OCI-LY7 (cell line): ENCODE measurements around the gene EIF4G3. TPM values are rescaled to one million over a fixed set of nuclear protein-coding genes. Genes with fewer than 3 reads are reported as not detected.

ENCODE experiments used
- BruUV-seq: library from RNA; stranded (reverse); fragments of 400-500 nt; replicated peaks from 2 replicates; lab custom pipeline; 2021; lab: Mats Ljungman, UMichigan
- CTCF ChIA-PET: fragments of 300-600 bp; sonication (Branson Sonifier 250); formaldehyde crosslinking; loops from one replicate; lab custom pipeline; 2022; ENCODE audit warnings: antibody characterized with exemption; ENCODE audit not compliant: unreplicated experiment; lab: Charles Lee
- POLR2A ChIA-PET: fragments of 300-600 bp; sonication (Branson Sonifier 250); formaldehyde crosslinking; loops from one replicate; lab custom pipeline; 2022; ENCODE audit warnings: antibody characterized with exemption; lab: Charles Lee
- DNase-seq: peaks from one replicate; pipeline ENCODE4 v3.0.0-alpha.2; 2015; ENCODE audit warnings: low spot score
- H2AFZ ChIP-seq: fragments of 200-600 bp; sonication (generic), shearing (Covaris generic); 2 replicates; pipeline ENCODE4 v1.6.1; 2014; ENCODE audit warnings: mild to moderate bottlenecking, antibody characterized with exemption, low read length, moderate library complexity
- H3K27ac ChIP-seq: fragments of 200-600 bp; sonication (generic); 2 replicates; pipeline ENCODE4 v1.5.1; 2014; ENCODE audit warnings: mixed run types, low read depth, mild to moderate bottlenecking, moderate library complexity, low read length, inconsistent platforms; ENCODE audit not compliant: poor library complexity, severe bottlenecking
- H3K36me3 ChIP-seq: fragments of 200-600 bp; sonication (generic); 2 replicates; pipeline ENCODE4 v1.6.1; 2014; ENCODE audit warnings: mild to moderate bottlenecking, antibody characterized with exemption, low read length, moderate library complexity, mixed read lengths; ENCODE audit not compliant: insufficient read depth
- H3K4me1 ChIP-seq: fragments of 200-600 bp; sonication (generic); 2 replicates; pipeline ENCODE4 v1.5.1; 2014; ENCODE audit warnings: mild to moderate bottlenecking, low read length; ENCODE audit not compliant: insufficient read depth, poor library complexity, severe bottlenecking
- H3K4me2 ChIP-seq: fragments of 200-600 bp; sonication (generic); 2 replicates; pipeline ENCODE4 v1.6.1; 2014; ENCODE audit warnings: mild to moderate bottlenecking, low read length
- H3K4me3 ChIP-seq: fragments of 200-600 bp; sonication (generic); 2 replicates; pipeline ENCODE4 v1.5.1; 2014; ENCODE audit warnings: mild to moderate bottlenecking, low read depth, low read length; ENCODE audit not compliant: poor library complexity, severe bottlenecking
- H3K79me2 ChIP-seq: fragments of 200-600 bp; sonication (generic); 2 replicates; pipeline ENCODE4 v1.6.1; 2016; ENCODE audit warnings: low read depth, mild to moderate bottlenecking, low read length, moderate library complexity, mixed read lengths; ENCODE audit not compliant: insufficient read depth
- H3K9me2 ChIP-seq: fragments of 200-600 bp; sonication (generic); 2 replicates; pipeline ENCODE4 v1.6.1; 2016; ENCODE audit warnings: mild to moderate bottlenecking, low read length, mixed read lengths; ENCODE audit not compliant: insufficient read depth
- H3K9me3 ChIP-seq: fragments of 200-600 bp; sonication (generic); 2 replicates; pipeline ENCODE4 v1.6.1; 2014; ENCODE audit warnings: mild to moderate bottlenecking, mixed run types, low read length, mixed read lengths
- H4K20me1 ChIP-seq: fragments of 200-600 bp; sonication (generic); 2 replicates; pipeline ENCODE4 v1.6.1; 2014; ENCODE audit warnings: mild to moderate bottlenecking, antibody characterized with exemption, low read length, moderate library complexity, mixed read lengths; ENCODE audit not compliant: insufficient read depth
- CTCF ChIP-seq: fragments of 200-600 bp; sonication (generic); conservative IDR thresholded peaks from 2 replicates; pipeline ENCODE4 v1.5.1; 2014; ENCODE audit warnings: mild to moderate bottlenecking, antibody characterized with exemption, low read length, moderate library complexity, mixed read lengths
- EZH2phosphoT487 ChIP-seq: fragments of 200-600 bp; sonication (generic); IDR thresholded peaks from 2 replicates; pipeline ENCODE4 v1.6.1; 2018; ENCODE audit warnings: low read depth, borderline replicate concordance, mild to moderate bottlenecking, mixed run types, antibody characterized with exemption, low read length, moderate library complexity, mixed read lengths
- intact Hi-C: fragments of 100-400 bp; cut with micrococcal nuclease; formaldehyde crosslinking; loops from one replicate; pipeline ENCODE4 v1.10.0; 2022; ENCODE audit not compliant: unreplicated experiment
- total RNA-seq, 2 experiments: library from RNA; depleted of rRNA in 1 of 2; stranded (reverse); fragments of >200 nt in 1 of 2; shearing (Covaris generic) in 1 of 2; gene quantifications; 2 replicates each; pipeline ENCODE4 v1.2.3, GENCODE V29; 2014 to 2022

EIF4G3 gene
- total RNA-seq, 2 experiments from 2014 or later, result 28.5 to 62.1 TPM

- Histone ChIP-seq H3K79me2 (no peaks in the 10 kb centered on the region), H2AFZ (no peak overlapping the region), H3K9me3 (no peaks in the 10 kb centered on the region), H4K20me1 (no peaks in the 10 kb centered on the region), H3K36me3 (peaks cover 17% of the 10 kb centered on the region), H3K27ac (no peak overlapping the region), H3K4me2 (no peak overlapping the region), H3K9me2 (no peaks in the 10 kb centered on the region), H3K4me3 (no peak overlapping the region), H3K4me1 (no peaks in the 10 kb centered on the region)
- TF ChIP-seq CTCF, result no peak
- no peak for TF ChIP-seq EZH2phosphoT487
- DNase-seq, result no peak
- no TSS peak for BruUV-seq
- ChIA-PET POLR2A (no interaction called here), CTCF (no interaction called here)
- intact Hi-C loops, result no loop called here
Observed at GRCh38 chr1:21129407-21129806, 47.3 kb downstream of the EIF4G3 start.

- Histone ChIP-seq H3K4me3 (no peak overlapping the region), H3K4me1 (no peaks in the 10 kb centered on the region), H3K27ac (no peak overlapping the region), H2AFZ (no peak overlapping the region), H3K9me3 (no peaks in the 10 kb centered on the region), H3K9me2 (no peaks in the 10 kb centered on the region), H4K20me1 (no peaks in the 10 kb centered on the region), H3K4me2 (no peak overlapping the region), H3K36me3 (peaks cover 24% of the 10 kb centered on the region), H3K79me2 (no peaks in the 10 kb centered on the region)
- ChIA-PET POLR2A (interaction anchor here (0.6 to 1.2 kb wide), 4 partner anchors 10 to 1256 kb away, joined by 3 to 5 read pairs (median 3); no protein-coding TSS in a partner anchor), CTCF (no interaction called here)
- no TSS peak for BruUV-seq
- no peak for TF ChIP-seq CTCF
- no peak for TF ChIP-seq EZH2phosphoT487
- intact Hi-C loops, result no loop called here
- DNase-seq, result no peak
Observed at GRCh38 chr1:21126324-21126723, 50.4 kb downstream of the EIF4G3 start.

GRCh38 chr1:21124846-21125245 lies 51.9 kb downstream of the EIF4G3 start:
- Histone ChIP-seq H3K4me2 (no peak overlapping the region), H3K79me2 (no peaks in the 10 kb centered on the region), H3K9me3 (no peaks in the 10 kb centered on the region), H3K9me2 (no peaks in the 10 kb centered on the region), H3K27ac (no peak overlapping the region), H3K4me1 (no peaks in the 10 kb centered on the region), H3K4me3 (no peak overlapping the region), H3K36me3 (peaks cover 24% of the 10 kb centered on the region), H4K20me1 (no peaks in the 10 kb centered on the region), H2AFZ (no peak overlapping the region)
- TF ChIP-seq CTCF (no peak), EZH2phosphoT487 (no peak)
- CTCF ChIA-PET, result no interaction called here
- BruUV-seq, result no TSS peak
- POLR2A ChIA-PET, result interaction anchor here (0.6 to 0.8 kb wide), 2 partner anchors 28 to 232 kb away, joined by 3 to 7 read pairs; no protein-coding TSS in a partner anchor
- intact Hi-C loops, result no loop called here
- no peak for DNase-seq
